ENCODE data around the gene SRSF5.

The SRSF5 gene

DNA sequence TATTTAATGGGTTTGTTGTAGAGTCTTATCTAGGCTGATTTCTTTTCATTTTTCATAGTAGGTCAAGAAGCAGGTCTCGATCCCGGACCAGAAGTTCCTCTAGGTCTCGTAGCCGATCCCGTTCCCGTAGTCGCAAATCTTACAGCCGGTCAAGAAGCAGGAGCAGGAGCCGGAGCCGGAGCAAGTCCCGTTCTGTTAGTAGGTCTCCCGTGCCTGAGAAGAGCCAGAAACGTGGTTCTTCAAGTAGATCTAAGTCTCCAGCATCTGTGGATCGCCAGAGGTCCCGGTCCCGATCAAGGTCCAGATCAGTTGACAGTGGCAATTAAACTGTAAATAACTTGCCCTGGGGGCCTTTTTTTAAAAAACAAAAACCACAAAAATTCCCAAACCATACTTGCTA lies 4.2 kb downstream of the SRSF5 start:
- FAIRE-seq: no peak

DNA sequence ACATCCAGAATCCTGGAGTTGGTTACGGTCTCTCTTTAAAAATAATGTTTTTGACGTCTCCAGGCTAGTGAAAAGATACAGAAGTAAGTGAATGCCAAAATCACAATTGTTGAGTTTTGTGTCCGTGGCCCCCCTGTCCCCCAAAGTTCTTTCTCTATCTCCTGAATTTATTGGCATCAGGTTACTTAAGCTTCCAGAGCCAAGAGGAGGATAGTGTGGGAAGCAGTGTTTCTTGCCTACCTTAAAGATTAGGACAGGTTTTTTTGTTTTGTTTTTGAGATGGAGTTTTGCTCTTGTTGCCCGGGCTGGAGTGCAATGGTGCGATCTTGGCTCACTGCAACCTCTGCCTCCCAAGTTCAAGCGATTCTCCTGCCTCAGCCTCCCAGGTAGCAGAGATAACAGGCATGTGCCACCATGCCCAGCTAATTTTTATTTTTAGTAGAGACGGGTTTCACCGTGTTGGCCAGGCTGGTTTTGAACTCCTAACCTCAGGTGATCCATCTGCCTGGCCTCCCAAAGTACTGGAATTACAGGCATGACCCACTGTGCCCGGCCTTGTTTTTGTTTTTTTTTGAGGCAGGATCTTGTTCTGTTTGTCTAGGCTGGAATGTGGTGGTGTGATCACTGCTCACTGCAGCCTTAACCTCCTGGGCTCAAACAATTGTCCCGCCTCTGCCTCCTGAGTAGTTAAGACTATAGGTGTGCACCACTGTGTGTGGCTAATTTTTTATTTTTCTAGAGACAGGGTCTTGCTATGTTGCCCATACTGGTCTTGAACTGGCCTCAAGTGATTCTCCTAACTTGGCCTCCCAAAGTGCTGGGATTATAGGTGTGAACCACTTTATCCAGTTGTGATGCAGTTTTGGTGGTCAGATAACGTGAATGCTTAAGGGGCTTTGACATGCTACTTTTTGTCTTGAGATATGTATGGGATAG lies 5.4 kb downstream of the SRSF5 start:
- FAIRE-seq: no peak

DNA sequence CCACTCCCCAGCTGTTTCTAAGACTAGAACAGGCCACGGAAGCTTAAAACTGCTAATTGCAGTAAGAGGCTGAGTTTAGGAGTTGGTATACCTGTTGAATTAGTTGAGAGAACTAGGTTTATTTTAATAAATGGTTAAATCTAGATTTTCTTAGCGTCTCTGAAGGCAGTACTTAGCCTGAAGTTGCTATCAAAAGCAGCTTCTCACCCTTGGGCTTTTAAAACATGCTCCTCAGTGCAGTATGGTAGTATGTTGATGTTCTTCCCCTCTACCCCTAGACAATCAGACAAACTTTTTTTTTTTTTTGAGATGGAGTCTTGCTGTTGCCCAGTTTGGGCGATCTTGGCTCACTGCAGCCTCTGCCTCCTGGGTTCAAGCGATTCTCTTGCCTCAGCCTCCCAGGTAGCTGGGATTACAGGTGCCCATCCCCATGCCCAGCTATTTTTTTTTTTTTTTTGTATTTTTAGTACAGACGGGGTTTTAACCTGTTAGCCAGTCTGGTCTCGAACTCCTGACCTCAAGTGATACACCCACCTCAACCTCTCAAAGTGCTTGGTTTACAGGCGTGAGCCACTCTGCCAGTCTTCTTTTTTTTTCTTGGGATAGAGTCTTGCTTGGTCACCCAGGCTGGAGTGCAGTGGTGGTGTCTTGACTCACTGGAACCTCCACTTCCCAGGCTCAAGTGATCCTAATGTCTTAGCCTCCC lies 6.8 kb downstream of the SRSF5 start:
- FAIRE-seq: no peak

DNA sequence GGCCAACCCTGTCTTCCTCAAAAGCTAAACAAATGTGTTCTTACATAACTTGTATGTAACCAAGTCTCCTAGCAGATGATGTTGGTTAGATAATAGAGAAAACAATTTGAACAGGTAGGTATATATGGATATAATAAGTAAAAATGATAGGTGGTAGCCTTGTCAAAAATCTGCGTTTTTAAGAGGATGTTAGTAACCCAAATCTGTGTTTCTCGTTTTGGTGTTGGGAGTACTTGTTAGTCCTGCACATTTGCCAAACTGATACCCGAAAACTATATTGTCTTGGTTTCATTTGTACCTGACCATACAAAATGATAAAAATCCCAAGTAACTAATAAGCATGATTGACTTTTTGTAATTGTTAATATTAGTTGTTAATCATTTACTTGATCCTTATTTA lies 8.1 kb downstream of the SRSF5 start:
- no peak for FAIRE-seq

DNA sequence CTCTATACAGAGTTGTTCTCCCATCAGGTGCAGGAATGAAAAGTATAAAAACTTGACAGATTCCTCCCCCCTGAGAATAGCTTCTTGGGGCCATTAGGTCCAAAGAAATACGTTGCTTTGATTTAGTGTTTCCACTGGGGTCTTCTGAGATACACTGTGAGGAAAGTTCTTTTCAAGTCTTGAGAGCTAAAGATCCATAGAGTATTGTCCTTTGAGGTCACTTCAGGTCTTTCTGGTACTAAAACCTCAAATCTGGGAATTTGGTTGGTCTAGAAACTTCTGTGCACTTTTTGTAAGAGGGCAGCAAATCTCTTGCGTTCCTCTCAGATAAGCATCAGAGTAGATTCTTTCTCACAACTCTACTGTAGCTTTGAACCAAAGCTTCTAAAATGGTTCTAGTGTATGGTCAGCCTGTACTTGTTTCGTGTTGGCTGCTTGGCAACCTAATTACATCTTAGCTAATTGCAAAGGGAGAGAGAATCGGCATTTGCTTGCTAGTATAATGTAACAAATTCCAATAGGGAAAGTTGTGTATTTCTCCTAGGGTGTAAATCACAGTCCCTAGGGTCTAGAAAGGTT lies 10.0 kb downstream of the SRSF5 start:
- no peak for FAIRE-seq

DNA sequence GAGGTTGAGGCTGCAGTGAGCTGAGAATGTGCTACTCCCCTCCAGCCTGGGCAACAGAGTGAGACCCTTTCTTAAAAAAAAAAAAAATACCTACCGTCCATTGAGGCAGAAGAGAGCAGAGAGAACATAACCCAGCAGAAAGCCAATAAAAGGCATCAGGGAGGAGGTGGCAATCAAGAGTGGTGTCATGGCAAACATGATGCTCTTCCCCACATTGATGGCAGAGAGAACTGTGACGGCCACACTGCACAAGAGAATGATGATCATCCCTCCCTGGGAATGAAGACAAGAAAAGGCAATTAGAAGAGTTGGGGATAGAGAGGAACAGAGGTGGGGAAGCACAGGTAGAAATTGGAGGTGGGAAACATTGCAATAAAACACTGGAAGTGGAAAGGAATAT lies 12.1 kb downstream of the SRSF5 start:
- FAIRE-seq: no peak

DNA sequence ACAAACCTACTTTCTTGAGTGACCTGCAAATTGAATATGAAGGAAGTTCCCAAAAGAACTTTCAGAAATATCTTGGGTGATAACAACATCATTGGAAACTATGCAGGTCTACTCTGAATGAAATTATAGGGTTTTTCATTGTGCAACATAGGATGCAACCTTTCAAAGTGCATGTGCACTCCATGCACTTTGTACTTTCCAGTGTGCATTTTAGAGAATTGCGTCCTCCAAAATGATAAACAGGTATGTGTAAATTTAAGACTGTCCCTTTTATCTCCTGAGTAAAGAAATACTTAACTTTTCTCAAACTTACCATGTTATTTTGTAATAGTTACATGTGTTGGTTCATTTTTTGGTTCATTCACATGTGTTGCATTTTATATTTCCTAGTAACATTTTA lies 13.2 kb downstream of the SRSF5 start:
- no peak for FAIRE-seq

DNA sequence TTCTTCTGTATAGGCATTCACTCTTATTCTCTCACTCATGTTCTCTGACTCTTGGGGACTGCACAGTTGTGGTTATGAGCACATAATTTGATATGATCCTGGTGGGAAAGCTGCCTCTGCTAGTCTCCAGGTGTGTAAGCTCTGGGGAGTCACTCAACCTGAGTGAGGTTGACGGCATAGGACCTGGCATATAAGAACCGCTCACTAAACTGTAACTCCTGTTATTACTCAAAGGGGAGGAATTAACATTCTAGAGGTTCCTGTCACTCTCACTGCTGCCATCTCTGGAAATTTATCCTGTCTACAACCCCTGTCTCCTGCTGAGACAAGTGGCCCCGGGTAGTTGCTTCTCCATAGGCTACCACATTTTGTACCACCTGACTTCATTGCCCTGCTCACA lies 14.0 kb downstream of the SRSF5 start:
- FAIRE-seq: no peak

DNA sequence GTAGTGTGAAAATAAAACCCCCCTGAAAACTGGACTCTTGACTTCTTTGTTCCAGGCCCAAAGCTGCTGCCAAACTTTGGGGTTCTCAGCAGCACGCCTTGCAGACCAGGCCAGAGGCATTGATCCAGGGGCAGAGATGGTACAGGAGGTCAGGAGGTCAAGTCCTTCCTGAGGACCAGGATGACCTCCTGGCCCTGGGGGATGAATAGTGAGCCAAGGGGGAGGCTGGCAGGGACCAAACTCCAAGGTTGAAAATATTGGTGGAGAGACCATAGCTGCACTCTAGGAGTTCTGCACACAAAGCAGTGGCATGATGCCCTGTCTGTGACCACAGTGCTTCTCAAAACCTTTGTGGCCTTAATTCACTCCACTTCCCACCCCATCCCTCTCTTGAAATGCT lies 18.0 kb downstream of the SRSF5 start:
- no peak for FAIRE-seq

DNA sequence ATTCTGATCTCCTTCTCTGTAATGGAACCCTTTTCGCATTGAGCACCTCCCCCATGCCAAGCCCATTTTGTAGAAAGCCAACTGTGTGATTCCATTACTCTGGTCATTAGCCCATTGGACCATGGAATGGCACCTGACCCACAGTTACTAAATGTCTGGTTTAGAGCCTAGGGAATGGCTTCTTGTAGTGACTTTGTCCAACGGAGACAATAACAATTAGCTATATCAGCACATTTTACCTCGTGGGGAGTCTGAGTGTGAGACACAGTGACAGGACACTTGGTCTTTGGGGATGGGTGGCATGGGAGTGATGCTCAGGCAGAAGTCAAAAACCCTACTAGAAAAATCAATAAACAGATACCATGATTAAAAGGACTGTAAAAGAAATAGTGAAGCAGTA lies 19.7 kb downstream of the SRSF5 start:
- FAIRE-seq: no peak

DNA sequence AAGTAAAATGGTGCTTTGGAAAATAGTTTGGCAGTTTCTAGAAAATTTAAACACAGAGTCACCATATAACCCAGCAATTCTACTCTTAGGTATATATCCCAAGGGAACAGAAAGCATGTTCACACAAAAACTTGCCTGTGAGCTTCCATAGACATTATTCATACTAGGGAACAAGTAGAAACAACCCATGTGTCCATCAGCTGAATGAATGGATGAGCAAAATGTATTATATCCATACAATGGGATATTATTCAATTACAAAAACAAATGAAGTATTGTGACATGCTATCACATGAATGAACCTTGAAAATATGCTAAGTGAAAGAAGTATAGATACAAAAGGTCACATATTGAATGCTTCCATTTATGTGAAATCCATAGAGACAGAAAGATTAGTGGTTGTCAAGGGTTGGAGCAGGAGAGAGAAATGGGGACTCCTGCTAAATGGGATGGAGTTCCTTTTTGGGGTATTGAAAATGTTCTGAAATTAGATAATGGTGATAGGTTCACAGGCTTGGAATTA lies 22.2 kb downstream of the SRSF5 start:
- FAIRE-seq: no peak

DNA sequence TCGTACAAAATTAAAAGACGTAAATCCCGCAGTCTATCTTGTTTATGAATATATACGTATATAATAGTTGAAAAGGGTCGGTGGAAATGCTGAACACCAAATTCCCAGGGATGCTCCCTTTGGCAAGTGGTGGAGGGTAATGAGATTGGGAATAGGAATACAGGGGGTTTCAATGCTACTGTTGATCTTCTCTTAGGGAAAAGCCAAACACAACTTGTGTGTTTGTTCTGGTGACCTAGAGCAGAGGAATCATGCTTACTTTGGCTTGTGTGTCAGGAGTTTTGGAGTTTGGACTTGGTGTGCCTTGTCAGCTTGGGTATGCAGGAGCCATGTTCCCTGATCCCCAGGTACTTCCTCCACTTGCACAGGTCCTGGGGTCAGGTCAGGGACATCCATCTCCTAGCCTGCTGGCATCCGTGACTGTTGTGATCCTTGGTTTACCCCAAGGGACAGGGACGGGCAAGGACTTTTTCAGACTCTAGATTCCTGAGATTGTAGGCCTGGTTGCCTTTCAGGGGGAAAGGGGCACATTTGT lies 26.0 kb downstream of the SRSF5 start:
- no peak for FAIRE-seq

DNA sequence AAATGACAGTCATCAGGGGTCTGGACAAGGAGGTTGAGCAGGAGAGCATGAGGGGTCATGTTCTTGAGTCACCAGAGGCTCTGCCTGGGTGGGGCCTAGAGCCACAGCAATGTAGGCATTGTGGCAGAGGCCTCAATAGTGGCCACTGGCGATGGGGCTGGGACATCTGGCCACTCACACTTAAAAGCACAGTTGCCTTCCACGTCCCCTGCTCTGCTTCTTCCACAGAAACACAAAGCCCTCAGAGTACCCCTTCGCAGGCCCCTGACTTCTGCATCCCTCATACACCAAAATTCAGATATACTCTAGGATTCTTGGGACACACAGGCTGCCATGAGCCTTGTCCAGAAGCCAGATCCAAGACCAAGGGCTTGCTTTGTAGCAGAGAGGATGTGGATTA lies 27.8 kb downstream of the SRSF5 start:
- no peak for FAIRE-seq

DNA sequence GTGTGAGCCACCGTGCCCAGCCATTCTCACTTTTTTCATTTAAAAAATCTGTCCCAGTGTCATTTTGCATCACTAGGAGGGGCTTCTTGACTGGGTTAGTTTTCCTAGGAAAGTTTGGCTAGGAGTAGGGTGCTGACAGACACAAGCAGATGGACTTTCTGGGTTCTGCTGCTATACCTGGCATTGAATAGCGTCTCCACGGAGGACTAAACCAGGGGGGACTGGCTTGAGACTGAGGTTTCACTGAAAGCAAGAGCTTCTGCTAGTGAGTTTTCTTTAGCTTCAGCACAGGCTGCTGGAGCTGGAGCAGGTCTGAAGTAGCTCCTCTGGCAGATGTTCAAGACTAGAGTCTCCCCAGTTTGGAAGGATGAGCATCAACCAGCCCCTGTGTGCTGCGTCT lies 28.7 kb downstream of the SRSF5 start:
- FAIRE-seq: no peak

DNA sequence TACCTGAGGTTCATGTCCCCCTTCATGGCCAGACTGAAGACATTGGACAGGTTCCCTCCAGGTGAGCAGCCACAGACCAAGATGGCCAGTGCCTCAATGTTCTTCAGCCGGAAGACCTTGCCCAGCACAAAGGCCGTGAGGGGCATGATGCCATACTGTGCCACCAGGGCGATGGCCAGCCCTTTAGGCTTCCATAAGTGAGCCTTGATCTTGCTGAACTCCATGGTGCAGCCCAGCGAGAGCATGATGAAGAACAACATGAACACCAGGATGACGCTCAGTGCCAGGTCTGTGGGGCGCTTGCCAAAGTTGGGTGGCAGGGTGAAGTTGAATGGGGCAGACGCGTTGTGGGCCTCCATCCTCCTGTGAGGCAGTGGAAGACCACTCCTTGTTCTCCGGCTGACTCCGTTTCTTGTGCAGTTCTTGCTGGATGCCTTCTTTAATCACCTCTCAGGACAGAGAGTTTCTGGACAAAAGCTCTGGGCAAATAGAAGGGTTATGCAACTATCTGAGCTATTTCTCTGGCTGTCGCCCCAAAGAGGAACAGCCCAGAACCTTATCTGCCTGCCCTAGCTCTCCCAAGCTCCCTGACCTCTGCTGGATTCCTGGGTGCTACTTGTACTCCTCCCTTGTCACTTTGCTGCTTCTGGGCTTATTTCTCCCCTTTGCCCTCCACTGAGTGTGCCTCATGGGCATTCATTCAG lies 30.0 kb downstream of the SRSF5 start, which contains the start of gene SLC10A1:
SLC10A1 (minus strand) TSS at position 445 of the 704 bp plus-strand sequence; CDS start at position 359, 86 bp downstream.
- FAIRE-seq: no peak

DNA sequence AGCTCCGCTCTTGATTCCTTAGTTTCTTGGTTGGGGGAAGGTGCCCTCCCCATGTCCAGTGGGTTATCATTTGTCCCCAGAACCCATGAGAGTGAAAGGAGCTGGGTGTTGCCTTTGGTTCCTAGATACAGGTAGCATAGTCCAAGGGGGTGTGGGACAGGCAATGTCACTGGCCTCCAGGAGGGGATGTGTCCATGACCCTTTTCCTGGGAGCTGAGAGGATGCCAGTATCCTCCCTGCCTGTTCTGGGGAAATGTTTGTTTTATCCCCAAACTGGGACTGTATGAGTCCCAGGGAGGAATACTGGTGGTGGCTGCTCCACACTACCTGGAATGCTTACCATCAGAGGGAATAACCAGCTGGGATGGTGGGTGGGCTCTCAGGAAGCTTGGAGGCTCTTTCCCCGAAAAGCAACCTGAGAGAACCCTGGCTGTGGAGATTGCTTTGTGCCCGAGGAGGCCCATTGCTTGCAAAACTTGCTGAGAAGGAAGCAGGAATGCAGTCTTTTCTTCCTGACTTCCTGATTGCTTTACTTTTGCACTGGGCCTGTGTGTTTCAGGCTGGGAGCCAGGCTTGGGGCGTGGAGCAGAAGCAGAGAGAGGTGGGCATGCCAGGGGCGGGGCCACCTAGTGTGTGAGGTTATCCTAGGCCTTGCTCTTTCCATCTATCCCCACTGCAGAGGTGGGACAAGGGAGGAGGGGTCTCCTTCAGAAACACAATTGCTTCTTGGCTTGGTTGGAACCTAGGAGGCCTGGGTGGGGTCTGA lies 30.8 kb downstream of the SRSF5 start:
- FAIRE-seq: no peak

DNA sequence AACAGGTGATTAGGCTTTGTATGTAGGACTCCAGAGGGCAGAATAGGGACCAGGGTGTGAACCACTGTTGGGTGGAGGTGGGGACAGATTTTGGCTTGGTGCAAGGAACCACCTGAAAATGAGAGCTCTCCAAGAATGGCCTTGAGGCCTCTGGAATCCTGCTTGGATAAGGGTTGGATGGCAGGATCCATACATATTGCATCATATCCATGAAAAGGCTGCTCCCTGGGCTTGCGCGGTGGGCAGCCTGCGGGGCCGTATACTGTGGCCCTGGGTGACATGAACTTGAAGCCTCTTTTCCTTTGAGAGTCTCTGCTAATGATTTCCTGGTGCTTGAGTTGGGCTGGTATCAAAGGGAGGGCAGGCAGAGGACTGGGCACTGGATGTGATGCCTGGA lies 31.4 kb downstream of the SRSF5 start:
- FAIRE-seq: no peak

DNA sequence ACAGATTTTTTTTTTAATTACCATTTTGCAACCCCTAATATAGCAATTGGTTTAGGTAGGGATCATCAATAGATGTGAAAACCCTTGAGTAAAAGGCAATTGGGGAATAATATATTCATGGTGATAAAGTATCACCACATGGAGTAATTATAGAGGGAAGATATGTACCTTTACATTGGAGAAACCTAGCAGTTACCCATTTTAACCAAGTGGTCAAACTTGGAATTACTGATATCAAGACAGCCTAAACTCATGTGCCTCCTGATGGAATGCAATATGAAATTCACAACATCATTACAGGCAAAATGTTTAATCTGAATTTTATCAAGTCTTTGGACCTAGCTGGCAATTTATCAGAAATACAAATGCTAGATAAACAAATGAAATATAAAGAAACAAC lies 36.8 kb downstream of the SRSF5 start:
- no peak for FAIRE-seq

DNA sequence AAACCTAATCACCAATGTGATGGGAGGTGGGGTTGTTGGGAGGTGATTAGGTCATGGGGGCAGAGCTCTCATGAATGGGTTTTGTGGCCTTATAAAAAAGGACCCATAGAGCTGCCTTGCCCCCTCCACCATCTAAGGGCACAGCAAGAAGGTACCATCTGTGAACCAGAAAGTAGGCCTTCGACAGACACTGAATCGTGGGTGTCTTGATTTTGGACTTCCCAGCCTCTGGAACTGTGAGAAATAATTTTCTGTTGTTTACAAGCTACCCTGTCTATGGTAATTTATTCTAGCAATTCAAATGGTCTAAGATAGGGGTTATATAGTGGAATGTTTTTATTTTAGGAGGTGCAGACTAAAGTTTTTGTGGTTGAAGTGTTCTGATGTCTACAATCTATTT lies 38.0 kb downstream of the SRSF5 start:
- FAIRE-seq: no peak

DNA sequence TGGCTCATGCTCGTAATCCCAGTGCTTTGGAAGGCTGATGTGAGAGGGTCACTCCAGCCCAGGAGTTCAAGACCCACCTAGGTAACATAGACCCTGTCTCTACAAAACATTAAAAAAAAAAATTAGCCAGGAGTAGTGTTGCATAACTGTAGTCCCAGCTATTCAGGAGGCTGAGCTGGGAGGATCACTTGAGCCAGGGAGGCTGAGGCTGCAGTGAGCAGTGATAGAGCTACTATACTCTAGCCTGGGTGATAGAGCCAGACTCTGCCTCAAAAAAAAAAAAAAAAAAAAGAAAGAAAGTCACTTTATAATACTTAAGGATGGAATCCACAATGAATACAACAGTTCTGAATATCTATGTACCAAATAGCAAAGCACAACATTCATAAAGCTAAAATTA lies 40.2 kb downstream of the SRSF5 start:
- FAIRE-seq: no peak

DNA sequence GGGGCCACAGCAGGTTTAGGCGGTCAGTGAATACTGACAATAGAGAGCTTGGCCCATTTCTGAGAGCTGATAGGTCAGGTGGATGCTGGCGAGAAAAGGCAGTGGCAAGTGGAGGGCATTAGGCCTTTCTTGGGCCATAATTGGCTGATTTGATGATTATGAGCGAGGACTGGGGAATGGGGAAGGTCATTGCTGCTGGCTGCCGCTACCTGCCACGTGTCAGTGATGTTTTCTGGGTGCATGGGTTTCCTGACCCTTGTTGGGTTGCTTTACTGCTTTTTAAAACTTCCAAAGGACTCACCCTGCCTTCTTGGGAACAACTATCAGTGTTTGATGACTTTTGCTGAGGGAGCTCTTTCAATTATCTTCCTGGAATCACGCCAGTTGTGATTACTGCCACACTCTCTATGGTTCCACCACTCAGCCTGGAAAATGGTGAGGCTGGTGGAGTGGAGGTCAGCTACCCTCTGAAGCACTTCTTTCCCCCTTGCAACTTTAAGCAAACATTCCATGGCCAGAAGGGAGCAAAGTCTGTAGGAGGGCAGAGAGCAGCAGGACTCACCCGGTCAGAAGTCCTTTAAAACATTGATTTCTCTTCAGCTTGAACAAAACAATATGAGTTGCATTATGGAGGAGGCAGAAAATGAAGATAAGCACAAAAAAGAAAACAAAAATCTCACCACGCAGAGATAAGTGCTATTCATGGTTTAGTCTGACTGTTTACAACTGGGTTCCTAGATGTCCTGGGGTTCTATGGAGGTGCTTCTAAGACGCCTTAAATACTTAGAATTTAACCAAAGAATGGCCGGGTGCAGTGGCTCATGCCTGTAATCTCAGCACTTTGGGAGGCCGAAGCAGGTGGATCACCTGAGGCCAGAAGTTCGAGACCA lies 42.2 kb downstream of the SRSF5 start:
- FAIRE-seq: no peak
